GM08714 (cell line): ENCODE data around the gene RAP1GDS1.
"Not testable (repeated sequence)": the region's sequence is repeated elsewhere in the genome, so short reads cannot be mapped to it uniquely, and the experiment has no call there.

ENCODE experiments used
- H3K4me3 ChIP-seq: fragments of 200-500 bp; sonication (Bioruptor generic); 2 replicates; pipeline ENCODE4 v1.5.1; 2014; ENCODE audit warnings: mild to moderate bottlenecking, low read length, inconsistent platforms
- ZNF274 ChIP-seq: IDR thresholded peaks from 2 replicates; pipeline ENCODE4 v1.6.1; 2012; ENCODE audit warnings: mild to moderate bottlenecking, low read depth, low read length

RAP1GDS1 gene

GRCh38 chr4:98411731-98412130 lies 150.5 kb downstream of the RAP1GDS1 start:
- no peak overlapping the region for H3K4me3 ChIP-seq
- TF ChIP-seq ZNF274, result no peak

GRCh38 chr4:98416844-98417243 lies 155.7 kb downstream of the RAP1GDS1 start:
- no peak for TF ChIP-seq ZNF274

GRCh38 chr4:98420151-98420550 lies 159.0 kb downstream of the RAP1GDS1 start:
- H3K4me3 ChIP-seq, result not testable (repeated sequence)

More at GRCh38 chr4:98416844-98417243, 155.7 kb downstream of the RAP1GDS1 start:
- no peak overlapping the region for H3K4me3 ChIP-seq

- H3K4me3 ChIP-seq, result no peak overlapping the region
- TF ChIP-seq ZNF274, result no peak
Observed at GRCh38 chr4:98421111-98421510, 159.9 kb downstream of the RAP1GDS1 start.

- TF ChIP-seq ZNF274, result no peak
- H3K4me3 ChIP-seq, result no peak overlapping the region
Observed at GRCh38 chr4:98423009-98423408, 161.8 kb downstream of the RAP1GDS1 start.

GRCh38 chr4:98430708-98431403 lies 169.7 kb downstream of the RAP1GDS1 start:
- TF ChIP-seq ZNF274, result no peak
- no peak overlapping the region for H3K4me3 ChIP-seq

- no peak overlapping the region for H3K4me3 ChIP-seq
- no peak for TF ChIP-seq ZNF274
Observed at GRCh38 chr4:98433691-98434090, 172.5 kb downstream of the RAP1GDS1 start.

- H3K4me3 ChIP-seq, result no peak overlapping the region
- no peak for TF ChIP-seq ZNF274
Observed at GRCh38 chr4:98434816-98435215, 173.6 kb downstream of the RAP1GDS1 start.

- no peak overlapping the region for H3K4me3 ChIP-seq
- no peak for TF ChIP-seq ZNF274
Observed at GRCh38 chr4:98444371-98444770, 183.2 kb downstream of the RAP1GDS1 start.

GRCh38 chr4:98446499-98447375 lies 185.6 kb downstream of the RAP1GDS1 start:
- TF ChIP-seq ZNF274, result no peak
- no peak overlapping the region; the same call in 1 of the 2 replicates for H3K4me3 ChIP-seq

- H3K4me3 ChIP-seq, result no peak overlapping the region; the same call in 1 of the 2 replicates
- no peak for TF ChIP-seq ZNF274
Observed at GRCh38 chr4:98447648-98448047, 186.5 kb downstream of the RAP1GDS1 start.

GRCh38 chr4:98448908-98449307 lies 187.7 kb downstream of the RAP1GDS1 start:
- no peak overlapping the region for H3K4me3 ChIP-seq
- TF ChIP-seq ZNF274, result no peak

- no peak overlapping the region for H3K4me3 ChIP-seq
- no peak for TF ChIP-seq ZNF274
Observed at GRCh38 chr4:98452091-98452490, 190.9 kb downstream of the RAP1GDS1 start.

- not testable (repeated sequence) for H3K4me3 ChIP-seq
Observed at GRCh38 chr4:98457422-98457821, 196.2 kb downstream of the RAP1GDS1 start.

- H3K4me3 ChIP-seq, result not testable (repeated sequence)
Observed at GRCh38 chr4:98461121-98461865, 200.1 kb downstream of the RAP1GDS1 start.
